GM21723 (cell line): ENCODE measurements around the gene RHOXF2B.
"Not testable (repeated sequence)": the region's sequence is repeated elsewhere in the genome, so short reads cannot be mapped to it uniquely, and the experiment has no call there.

Experiments used
- ATAC-seq: cut with Tn5 transposase; IDR thresholded peaks from one replicate; pipeline ENCODE4 v1.9.1; 2021; ENCODE audit warnings: mild to moderate bottlenecking, moderate library complexity; ENCODE audit not compliant: unreplicated experiment

Gene RHOXF2B

GRCh38 chrX:120077590-120077989 is at the start of gene RHOXF2B:
RHOXF2B (minus strand) TSS chrX:120077690; CDS start chrX:120077552, 138 bp downstream.
- not testable (repeated sequence) for ATAC-seq

- ATAC-seq, result no peak
These were observed 48.0 kb upstream of the RHOXF2B start for GRCh38 chrX:120125444-120125843.

DNA sequence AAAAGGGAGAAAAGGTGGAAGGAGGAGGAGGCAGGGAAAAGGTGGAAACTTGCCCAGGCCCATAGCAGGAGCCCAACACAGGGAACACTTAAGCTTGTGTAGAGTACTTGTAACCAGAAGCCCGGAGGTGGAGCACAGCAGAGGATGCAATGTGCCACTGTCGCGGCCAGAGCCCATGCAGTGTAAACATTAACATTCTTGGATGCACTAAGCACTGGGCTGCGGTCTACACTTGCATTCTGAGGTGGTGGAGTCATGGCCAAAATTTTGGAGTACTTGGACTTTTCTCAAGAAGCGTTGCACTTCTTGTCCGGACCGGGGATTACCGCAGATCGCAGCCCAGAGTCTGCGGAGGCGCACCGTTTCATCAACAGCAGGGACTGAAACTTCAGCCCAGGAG is 42.7 kb upstream of the RHOXF2B start:
- ATAC-seq, result no peak

GRCh38 chrX:120115438-120115963 is 38.0 kb upstream of the RHOXF2B start, which contains the start of gene RHOXF1:
RHOXF1 (minus strand) TSS chrX:120115913; CDS start chrX:120115862, 51 bp downstream.
- no peak for ATAC-seq

GRCh38 chrX:120111611-120112010 is 34.1 kb upstream of the RHOXF2B start:
- ATAC-seq, result no peak

DNA sequence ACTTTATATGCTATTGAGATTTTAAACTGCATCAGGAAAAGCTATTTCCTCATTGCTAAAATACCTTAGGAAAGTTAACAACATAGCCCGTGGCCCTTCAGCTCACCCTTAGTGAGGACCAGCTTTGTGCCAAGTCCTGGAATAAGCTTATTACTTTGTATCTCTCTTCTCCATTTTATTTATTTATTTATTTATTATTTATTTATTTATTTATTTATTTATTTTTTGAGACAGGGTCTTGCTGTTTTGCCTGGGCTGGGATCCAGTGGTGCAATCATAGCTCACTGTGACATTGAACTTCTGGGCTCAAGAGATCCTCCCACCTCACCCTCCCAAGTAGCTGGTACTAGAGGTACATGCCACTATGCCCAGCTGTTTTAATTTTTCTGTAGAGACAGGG is 31.9 kb upstream of the RHOXF2B start:
- no peak for ATAC-seq

DNA sequence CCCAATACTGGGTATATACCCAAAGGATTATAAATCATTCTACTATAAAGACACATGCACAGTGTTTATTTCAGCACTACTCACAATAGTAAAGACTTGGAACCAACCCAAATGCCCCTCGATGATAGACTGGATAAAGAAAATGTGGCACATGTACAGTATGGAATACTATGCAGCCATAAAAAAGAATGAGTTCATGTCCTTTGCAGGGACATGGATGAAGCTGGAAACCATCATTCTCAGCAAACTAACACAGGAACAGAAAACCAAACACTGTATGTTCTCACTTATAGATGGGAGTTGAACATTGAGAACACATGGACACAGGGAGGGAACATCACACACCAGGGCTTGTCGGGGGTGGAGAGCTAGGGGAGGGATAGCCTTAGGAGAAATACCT is 27.2 kb upstream of the RHOXF2B start:
- not testable (repeated sequence) for ATAC-seq

DNA sequence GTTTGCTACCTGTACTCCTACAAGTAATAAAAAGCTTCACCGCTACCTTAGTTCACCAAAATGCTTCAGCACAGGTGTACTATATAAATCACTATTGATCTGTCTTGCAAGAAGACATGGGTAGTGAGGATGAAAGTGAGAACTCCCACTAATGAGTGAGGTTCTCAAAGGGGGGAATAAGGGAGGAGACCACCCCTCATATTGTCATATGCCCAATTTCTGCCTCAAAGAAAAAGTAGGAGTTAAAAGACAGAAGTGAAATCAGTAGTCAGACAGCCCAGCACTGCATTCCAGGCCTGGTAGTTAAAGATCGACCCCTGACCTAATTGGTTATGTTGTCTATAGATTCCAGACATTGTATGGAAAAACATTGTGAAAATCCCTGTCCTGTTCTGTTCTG is 23.6 kb upstream of the RHOXF2B start:
- not testable (repeated sequence) for ATAC-seq

- ATAC-seq, result no peak
These were observed 12.7 kb upstream of the RHOXF2B start for GRCh38 chrX:120090208-120090607.

DNA sequence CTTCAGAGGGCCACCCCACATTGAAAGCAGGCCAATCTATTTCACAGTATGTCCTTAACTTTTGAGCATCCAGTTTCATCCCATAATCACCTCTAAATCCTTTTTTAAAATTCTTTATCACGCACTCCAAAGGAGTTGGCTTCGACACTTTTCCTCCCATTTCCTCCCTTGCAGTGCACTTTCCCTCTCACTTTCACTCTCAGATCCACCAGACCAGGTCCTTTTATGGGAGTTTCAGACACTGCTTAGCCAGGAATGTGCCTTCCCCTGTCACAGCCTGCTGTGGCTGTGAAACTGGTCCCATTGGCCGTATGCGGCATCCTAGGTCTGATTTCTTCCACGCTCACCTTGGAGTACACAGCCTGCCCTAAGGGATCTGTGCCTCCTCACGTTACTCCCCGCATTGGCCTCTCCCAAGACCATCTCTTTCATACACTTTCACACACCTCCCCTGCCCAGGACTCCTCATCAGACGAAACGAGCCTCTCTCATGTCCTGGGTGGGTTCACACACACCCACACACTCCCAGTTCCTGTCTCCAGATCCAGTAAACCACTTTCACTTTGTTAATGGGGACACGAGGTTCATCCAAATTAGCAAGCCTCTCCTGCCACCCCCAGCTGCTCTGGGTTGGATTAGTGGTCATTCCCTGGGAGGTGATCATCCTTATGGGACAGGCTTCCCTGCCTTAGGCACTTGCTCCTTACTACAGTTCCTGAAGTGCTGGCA is 10.0 kb upstream of the RHOXF2B start:
- ATAC-seq, result no peak

- not testable (repeated sequence) for ATAC-seq
These were observed 8.2 kb upstream of the RHOXF2B start for GRCh38 chrX:120085553-120086185.

- ATAC-seq, result not testable (repeated sequence)
These were observed 11.3 kb downstream of the RHOXF2B start for GRCh38 chrX:120066169-120066568.

DNA sequence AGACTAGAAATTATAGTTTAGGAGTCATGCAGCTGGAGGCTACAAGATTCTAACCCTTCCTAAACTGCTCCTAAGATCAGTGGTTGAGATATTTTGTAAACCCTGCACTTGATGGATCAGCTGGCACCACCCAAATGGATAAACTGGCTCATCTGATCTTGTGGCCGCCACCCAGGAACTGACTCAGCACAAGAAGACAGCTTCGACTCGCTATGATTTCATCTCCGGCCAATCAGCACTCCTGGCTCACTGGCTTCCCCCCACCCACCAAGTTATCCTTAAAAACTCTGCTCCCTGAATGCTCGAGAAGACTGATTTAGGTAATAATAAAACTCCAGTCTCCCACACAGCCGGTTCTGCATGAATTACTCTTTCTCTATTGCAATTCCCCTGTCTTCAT is 34.8 kb downstream of the RHOXF2B start:
- not testable (repeated sequence) for ATAC-seq

DNA sequence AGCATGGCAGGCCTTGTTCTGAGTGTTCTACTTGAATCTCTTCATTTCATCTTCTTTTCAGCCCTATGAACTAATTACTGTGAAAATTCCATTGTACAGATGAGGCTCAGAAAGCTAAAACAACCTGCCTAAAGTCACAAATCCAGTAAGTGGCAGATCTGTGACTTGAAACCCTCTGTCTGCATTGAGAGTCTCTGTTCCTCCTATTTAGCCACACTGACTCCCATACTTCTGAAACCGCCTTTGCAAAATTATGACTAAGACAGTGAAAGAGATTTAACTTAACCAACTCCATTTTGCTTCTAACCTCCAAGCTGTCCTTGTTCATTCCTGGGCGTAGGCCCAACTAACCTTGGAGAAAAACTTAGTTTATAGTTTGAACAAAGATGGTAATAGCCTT is 35.2 kb downstream of the RHOXF2B start:
- ATAC-seq, result peak; percentile 87

DNA sequence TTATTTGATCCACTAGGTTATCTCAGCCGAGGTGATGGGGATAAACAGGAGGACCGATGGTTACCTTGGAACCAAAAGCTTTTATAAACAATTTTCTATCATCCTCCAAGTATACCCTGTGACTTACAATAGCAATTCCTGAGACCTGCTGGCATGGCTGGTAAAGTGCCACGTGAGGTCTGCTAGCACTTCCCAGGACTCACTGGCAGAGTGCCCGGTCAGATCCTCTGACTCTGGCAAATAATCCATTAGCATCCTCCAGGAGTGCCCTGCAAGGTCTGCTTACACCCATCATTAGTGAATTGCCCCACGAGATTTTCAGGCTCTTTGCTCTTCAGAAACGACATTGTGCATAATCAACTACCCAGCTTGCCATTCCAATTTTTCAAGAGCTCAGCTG is 37.3 kb downstream of the RHOXF2B start:
- ATAC-seq, result not testable (repeated sequence)

- ATAC-seq, result not testable (repeated sequence)
These were observed 38.3 kb downstream of the RHOXF2B start for GRCh38 chrX:120039087-120039733.

DNA sequence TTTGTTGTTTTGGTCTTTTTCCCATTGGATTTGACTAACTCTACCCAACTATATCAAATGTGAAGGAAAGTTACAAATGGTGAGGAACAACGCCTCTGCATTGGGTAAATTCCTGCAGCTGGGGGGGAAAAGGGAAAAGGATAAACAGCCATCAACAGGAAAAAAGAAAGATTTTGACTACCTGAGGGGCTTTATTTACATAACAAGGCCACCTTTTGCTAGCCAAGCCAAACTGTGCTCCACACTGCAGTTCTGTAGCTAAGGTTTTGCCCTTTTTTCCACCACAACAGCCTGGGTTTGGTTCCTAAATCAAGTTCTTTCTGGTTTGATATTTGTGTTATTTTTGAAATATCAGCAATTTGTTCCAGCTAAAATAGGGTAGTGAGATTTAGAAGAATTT is 40.8 kb downstream of the RHOXF2B start:
- ATAC-seq, result no peak

GRCh38 chrX:120035522-120036309 is 41.8 kb downstream of the RHOXF2B start:
- peak; percentile 94 for ATAC-seq

GRCh38 chrX:120029354-120029753 is 48.1 kb downstream of the RHOXF2B start:
- no peak for ATAC-seq

DNA sequence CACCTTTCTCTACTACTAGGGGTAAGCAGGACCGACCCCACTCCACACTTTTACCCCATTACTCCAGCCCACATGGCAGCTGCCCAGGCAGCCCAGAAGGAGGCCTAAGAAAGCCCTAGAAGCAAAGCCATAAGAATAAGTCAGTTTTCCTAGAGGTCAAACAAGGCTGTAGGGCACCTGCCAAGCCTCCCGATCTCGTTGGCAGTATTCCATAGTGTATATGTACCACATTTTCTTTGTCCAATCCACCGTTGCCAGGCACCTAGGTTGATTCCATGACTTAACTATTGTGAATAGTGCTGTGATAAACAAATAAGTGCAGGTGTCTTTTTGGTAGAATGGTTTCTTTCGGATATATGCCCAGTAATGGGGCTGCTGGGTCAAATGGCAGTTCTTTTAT is 54.2 kb downstream of the RHOXF2B start:
- no peak for ATAC-seq

DNA sequence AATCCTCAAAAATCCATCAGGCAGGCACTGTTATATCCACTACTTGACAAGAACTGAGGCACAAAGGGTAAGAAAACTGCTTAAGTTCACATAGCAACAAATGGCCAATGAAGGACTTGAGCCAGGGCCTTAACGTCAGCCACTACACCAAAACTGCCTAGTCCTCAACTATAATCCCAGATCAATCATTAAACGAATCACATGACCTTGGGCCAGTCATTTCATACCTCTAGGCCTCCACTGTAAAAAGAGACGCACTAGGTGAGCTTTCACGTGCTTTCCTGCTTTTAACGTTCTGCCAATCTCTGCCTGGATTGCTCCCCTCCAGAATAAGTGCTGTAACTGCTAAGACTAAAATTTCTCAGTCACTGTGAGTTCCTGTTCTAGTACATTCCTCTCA is 54.7 kb downstream of the RHOXF2B start:
- no peak for ATAC-seq
